GM19193 (cell line): ENCODE measurements around the gene TNF.

Experiments used
- POLR2A ChIP-seq: IDR thresholded peaks from 4 replicates; pipeline ENCODE4 v1.6.1; 2011; ENCODE audit not compliant: insufficient read depth, insufficient read length; ENCODE audit errors: extremely low read depth

TNF gene

GRCh38 chr6:31575335-31575901, at the start of gene TNF:
TSS of gene TNF (plus strand) at chr6:31575565. CDS start at chr6:31575742, 177 bp downstream.
- peak; percentile 100 for TF ChIP-seq POLR2A

- no peak for TF ChIP-seq POLR2A
Observed at GRCh38 chr6:31525932-31526591, 49.3 kb upstream of the TNF start.

GRCh38 chr6:31528307-31528777, 47.0 kb upstream of the TNF start:
- no peak for TF ChIP-seq POLR2A

- TF ChIP-seq POLR2A: no peak
Observed at GRCh38 chr6:31528821-31529328, 46.5 kb upstream of the TNF start, which contains the start of gene MCCD1. TSS of gene MCCD1 (plus strand) at chr6:31528962. CDS start at chr6:31529015, 53 bp downstream.

GRCh38 chr6:31529329-31530150, 45.8 kb upstream of the TNF start:
- peak; percentile 10 for TF ChIP-seq POLR2A

GRCh38 chr6:31530659-31531058, 44.7 kb upstream of the TNF start:
- peak; percentile 37 for TF ChIP-seq POLR2A

- no peak for TF ChIP-seq POLR2A
Observed at GRCh38 chr6:31531162-31531561, 44.2 kb upstream of the TNF start.

- peak; percentile 26 for TF ChIP-seq POLR2A
Observed at GRCh38 chr6:31531771-31532643, 43.4 kb upstream of the TNF start.

GRCh38 chr6:31532644-31533454, 42.5 kb upstream of the TNF start:
- TF ChIP-seq POLR2A: no peak

GRCh38 chr6:31533455-31533841, 41.9 kb upstream of the TNF start:
- TF ChIP-seq POLR2A: no peak

- no peak for TF ChIP-seq POLR2A
Observed at GRCh38 chr6:31534011-31534410, 41.4 kb upstream of the TNF start.

- TF ChIP-seq POLR2A: peak; percentile 28
Observed at GRCh38 chr6:31534521-31535040, 40.8 kb upstream of the TNF start.

GRCh38 chr6:31535538-31536324, 39.6 kb upstream of the TNF start:
- TF ChIP-seq POLR2A: no peak

GRCh38 chr6:31538805-31539400, 36.5 kb upstream of the TNF start:
- no peak for TF ChIP-seq POLR2A
